Germinal center (tissue), 1 donor: ENCODE results near the gene KRT6A.

ENCODE experiments used
- DNase-seq: peaks from one replicate; pipeline ENCODE4 v3.0.0; 2012; ENCODE audit warnings: mixed read lengths, low spot score

Gene KRT6A

GRCh38 chr12:52493172-52493571 lies at the start of gene KRT6A:
Gene KRT6A (minus strand): TSS chr12:52493257. CDS start chr12:52493188, 69 bp downstream.
- no peak for DNase-seq

GRCh38 chr12:52542157-52542556 lies 49.1 kb upstream of the KRT6A start:
- no peak for DNase-seq

GRCh38 chr12:52541709-52542108 lies 48.7 kb upstream of the KRT6A start:
- DNase-seq = no peak

GRCh38 chr12:52540531-52540930 lies 47.5 kb upstream of the KRT6A start:
- DNase-seq = no peak

- DNase-seq = no peak
Measured at GRCh38 chr12:52539821-52540173, 46.7 kb upstream of the KRT6A start.

GRCh38 chr12:52539083-52539820 lies 46.2 kb upstream of the KRT6A start:
- no peak for DNase-seq

- DNase-seq = no peak
Measured at GRCh38 chr12:52537101-52537500, 44.0 kb upstream of the KRT6A start.

GRCh38 chr12:52535574-52535973 lies 42.5 kb upstream of the KRT6A start:
- DNase-seq = no peak

GRCh38 chr12:52534482-52534881 lies 41.4 kb upstream of the KRT6A start:
- no peak for DNase-seq

- no peak for DNase-seq
Measured at GRCh38 chr12:52533686-52534470, 40.8 kb upstream of the KRT6A start.

GRCh38 chr12:52532636-52533035 lies 39.6 kb upstream of the KRT6A start:
- no peak for DNase-seq

- no peak for DNase-seq
Measured at GRCh38 chr12:52531566-52532300, 38.7 kb upstream of the KRT6A start.

GRCh38 chr12:52530905-52531304 lies 37.8 kb upstream of the KRT6A start:
- no peak for DNase-seq

- no peak for DNase-seq
Measured at GRCh38 chr12:52530366-52530765, 37.3 kb upstream of the KRT6A start.

GRCh38 chr12:52529846-52530245 lies 36.8 kb upstream of the KRT6A start:
- no peak for DNase-seq

- no peak for DNase-seq
Measured at GRCh38 chr12:52529417-52529816, 36.4 kb upstream of the KRT6A start.

GRCh38 chr12:52528641-52529143 lies 35.6 kb upstream of the KRT6A start:
- no peak for DNase-seq

- DNase-seq = no peak
Measured at GRCh38 chr12:52527121-52527800, 34.2 kb upstream of the KRT6A start.

- no peak for DNase-seq
Measured at GRCh38 chr12:52526511-52526951, 33.5 kb upstream of the KRT6A start.

GRCh38 chr12:52525661-52526499 lies 32.8 kb upstream of the KRT6A start:
- no peak for DNase-seq
